Activated CD4-positive, CD25-positive, alpha-beta regulatory T cell (primary cell): ENCODE measurements around the gene MISP.
"Not testable (repeated sequence)": the region's sequence is repeated elsewhere in the genome, so short reads cannot be mapped to it uniquely, and the experiment has no call there.

Source experiments
- DNase-seq, 4 experiments: peaks; one replicate each; lab custom pipeline; 2025; lab: John Stamatoyannopoulos, UW

The MISP gene, protein sequence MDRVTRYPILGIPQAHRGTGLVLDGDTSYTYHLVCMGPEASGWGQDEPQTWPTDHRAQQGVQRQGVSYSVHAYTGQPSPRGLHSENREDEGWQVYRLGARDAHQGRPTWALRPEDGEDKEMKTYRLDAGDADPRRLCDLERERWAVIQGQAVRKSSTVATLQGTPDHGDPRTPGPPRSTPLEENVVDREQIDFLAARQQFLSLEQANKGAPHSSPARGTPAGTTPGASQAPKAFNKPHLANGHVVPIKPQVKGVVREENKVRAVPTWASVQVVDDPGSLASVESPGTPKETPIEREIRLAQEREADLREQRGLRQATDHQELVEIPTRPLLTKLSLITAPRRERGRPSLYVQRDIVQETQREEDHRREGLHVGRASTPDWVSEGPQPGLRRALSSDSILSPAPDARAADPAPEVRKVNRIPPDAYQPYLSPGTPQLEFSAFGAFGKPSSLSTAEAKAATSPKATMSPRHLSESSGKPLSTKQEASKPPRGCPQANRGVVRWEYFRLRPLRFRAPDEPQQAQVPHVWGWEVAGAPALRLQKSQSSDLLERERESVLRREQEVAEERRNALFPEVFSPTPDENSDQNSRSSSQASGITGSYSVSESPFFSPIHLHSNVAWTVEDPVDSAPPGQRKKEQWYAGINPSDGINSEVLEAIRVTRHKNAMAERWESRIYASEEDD

GRCh38 chr19:750640-751423, at the start of gene MISP:
MISP (plus strand) TSS chr19:751112; CDS start chr19:756947, 5,835 bp downstream.
- no peak for DNase-seq

GRCh38 chr19:702847-703246, 48.1 kb upstream of the MISP start:
- not testable (repeated sequence) for DNase-seq

GRCh38 chr19:703329-703650, 47.6 kb upstream of the MISP start:
- DNase-seq = no peak

- DNase-seq = peak; percentile 19 to 49 (median 38)
Observed at GRCh38 chr19:703651-704446, 47.1 kb upstream of the MISP start.

- DNase-seq = no peak
Observed at GRCh38 chr19:704447-704741, 46.5 kb upstream of the MISP start.

DNA sequence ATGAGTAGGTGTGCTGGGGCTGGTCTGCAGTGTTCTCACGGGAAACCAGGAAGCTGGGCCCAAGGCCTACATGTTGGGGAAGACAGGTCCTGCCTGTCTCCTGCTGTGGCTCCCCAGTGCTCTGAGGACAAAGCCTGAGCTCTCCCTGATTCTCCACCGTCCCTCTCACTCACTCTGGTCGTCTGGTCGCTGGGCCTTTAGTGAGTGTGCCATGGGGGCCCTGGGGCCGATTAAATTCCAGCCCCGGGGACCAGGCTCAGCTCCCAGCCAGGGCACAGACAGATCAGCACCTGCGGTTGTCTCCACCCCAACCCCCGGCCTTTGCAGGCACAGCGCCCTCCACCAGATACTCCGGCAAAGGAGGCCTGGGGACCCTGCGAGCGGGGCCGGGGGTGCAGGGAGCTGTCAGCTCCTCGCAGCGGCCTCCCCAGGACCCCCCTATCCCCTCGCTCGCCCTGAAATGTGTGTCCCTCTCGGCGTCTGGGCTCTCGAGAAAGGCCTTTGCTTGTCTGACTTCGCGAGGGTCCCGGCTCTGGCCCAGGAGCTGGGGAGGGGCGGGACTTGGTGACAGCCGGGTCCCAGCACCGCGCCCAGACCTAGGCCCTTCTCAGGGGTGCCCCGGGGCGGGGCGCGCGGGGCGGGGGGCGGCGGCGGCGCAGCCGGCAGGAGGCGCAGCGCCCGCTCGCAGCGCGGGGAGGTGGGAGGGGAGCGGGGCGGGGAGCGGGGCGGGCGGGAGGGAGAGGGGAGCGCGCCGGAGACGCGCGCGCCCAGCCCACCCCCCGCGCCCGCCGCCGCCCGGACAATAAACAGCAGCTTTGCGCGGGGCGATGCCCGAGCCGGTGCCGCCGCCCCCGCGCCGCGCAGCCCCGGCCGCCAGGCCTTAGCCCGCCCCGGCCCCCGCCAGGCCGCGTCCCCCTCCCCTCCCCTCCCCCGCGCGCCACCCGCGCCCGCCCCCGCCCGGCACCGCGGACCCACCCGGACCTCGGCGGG, 42.5 kb upstream of the MISP start, which contains the start of gene PALM:
Gene PALM (plus strand): TSS at position 782 of the 990 bp plus-strand sequence. CDS start 212 bp downstream, outside the sequence.
- DNase-seq = no peak

GRCh38 chr19:709196-709964, 41.5 kb upstream of the MISP start:
- DNase-seq = no peak

- DNase-seq = no peak
Observed at GRCh38 chr19:709965-710571, 40.8 kb upstream of the MISP start.

GRCh38 chr19:710767-711166, 40.1 kb upstream of the MISP start:
- DNase-seq = no peak

GRCh38 chr19:711254-711653, 39.7 kb upstream of the MISP start:
- DNase-seq = no peak

- DNase-seq = no peak
Observed at GRCh38 chr19:715347-715746, 35.6 kb upstream of the MISP start.

- DNase-seq = no peak
Observed at GRCh38 chr19:718251-718951, 32.5 kb upstream of the MISP start.

DNA sequence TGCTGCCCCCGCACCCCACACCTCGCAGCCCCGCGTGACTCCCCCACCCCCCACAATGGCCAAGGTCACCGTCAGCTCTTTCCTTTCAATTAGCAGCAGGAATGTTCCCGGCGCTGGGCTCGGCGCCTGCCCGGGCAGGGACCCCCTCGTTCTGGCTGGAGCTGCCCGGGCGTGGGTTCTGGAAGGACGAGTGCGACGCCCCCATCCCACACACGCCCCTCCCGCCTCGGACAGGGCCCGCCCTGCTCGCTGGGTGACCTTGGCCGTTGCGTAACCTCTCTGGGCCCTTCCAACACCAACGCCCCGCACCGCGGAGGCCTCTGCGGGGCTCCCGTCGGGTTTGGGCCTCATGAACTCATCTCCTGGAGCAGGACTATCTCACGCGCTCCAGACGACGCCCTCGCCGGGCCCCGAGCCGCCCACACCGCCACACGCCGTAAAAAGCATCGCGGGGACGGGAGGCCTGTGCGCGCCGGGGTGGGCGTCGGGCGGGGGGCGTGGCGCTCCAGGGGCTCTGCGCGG, 31.9 kb upstream of the MISP start:
- no peak for DNase-seq

- DNase-seq = no peak
Observed at GRCh38 chr19:719636-720344, 31.1 kb upstream of the MISP start.

GRCh38 chr19:720345-721160, 30.4 kb upstream of the MISP start:
- no peak for DNase-seq

DNA sequence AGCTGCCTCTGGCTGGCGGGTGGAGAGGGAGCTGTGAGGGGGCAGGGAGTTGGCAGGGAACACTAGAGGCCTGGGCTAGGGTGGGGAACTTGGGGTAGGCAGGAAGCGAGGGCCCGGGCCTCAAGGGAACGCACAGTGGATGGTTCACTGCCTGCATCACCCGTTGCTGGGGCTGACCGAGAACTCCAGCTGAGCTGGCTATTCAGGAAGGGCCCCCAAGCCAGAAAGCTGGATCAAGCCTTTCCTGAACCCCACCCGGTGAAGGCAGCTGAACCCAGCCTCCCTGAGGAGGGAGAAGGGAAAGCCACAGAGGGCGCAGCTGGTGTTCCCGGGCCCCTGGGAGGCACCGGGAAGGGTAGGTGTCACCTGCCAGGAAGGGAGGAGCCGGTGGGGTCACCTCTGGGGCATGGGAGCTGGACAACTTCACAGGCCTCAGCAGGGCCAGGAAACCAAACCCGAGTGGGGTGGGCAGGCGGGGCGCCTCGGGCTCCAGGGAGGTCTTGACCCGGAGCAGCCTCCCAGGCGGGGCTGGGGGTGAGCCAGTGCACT, 28.3 kb upstream of the MISP start:
- DNase-seq = no peak

- DNase-seq = no peak
Observed at GRCh38 chr19:723247-723646, 27.7 kb upstream of the MISP start.
